Measurements from ENCODE around the gene AHR. TPM values are rescaled to one million over a fixed set of nuclear protein-coding genes. Genes with fewer than 3 reads are reported as not detected.
A peak's percentile ranks its signal among the peaks of the same experiment; 100 is the strongest.

Gene AHR
- 100 to 1,000 TPM; 103 to 349 (median 146) TPM for total RNA-seq

- Histone ChIP-seq H3K36me3 (peaks cover 3% of the 10 kb centered on the region), H3K9me3 (no peaks in the 10 kb centered on the region), H3K27ac (peak within 1 kb of the TSS; percentile 95 to 98), H3K4me1 (no peaks in the 10 kb centered on the region), H3K4me3 (peak within 1 kb of the TSS; percentile 91 to 100 (median 93)), H3K27me3 (no peaks in the 10 kb centered on the region)
- TF ChIP-seq POLR2AphosphoS5 (IDR thresholded peaks at IDR 0.05) (peak; percentile 76 to 89 (median 83)), POLR2A (IDR thresholded peaks at IDR 0.05) (peak; percentile 89), CTCF (IDR thresholded peaks at IDR 0.05) (no peak)
- DNase-seq (ENCODE audit: low spot score in 2 of 2) = peak; percentile 94 to 95
- intact Hi-C loops (cut with DNase I; ENCODE audit: low total_unique reads) = loop anchor here (10.0 kb wide), 1 partner anchor 313 kb away; no protein-coding TSS in a partner anchor
Observed at GRCh38 chr7:17298102-17298839, at the start of gene AHR. TSS of gene AHR (plus strand) at chr7:17298652. CDS start at chr7:17299265, 613 bp downstream.

GRCh38 chr7:17253885-17254284 lies 44.6 kb upstream of the AHR start:
- no peaks in the 10 kb centered on the region for H3K36me3 ChIP-seq
- H3K27ac ChIP-seq = no peak overlapping the region
- DNase-seq (ENCODE audit: low spot score in 2 of 2) = no peak
- TF ChIP-seq CTCF (IDR thresholded peaks at IDR 0.05) (no peak), POLR2A (IDR thresholded peaks at IDR 0.05) (no peak), POLR2AphosphoS5 (IDR thresholded peaks at IDR 0.05) (no peak)
- intact Hi-C loops (cut with DNase I; ENCODE audit: low total_unique reads) = loop anchor here (5.0 kb wide), 1 partner anchor 307 kb away; no protein-coding TSS in a partner anchor
- no peak overlapping the region for H3K4me3 ChIP-seq
- H3K9me3 ChIP-seq = no peaks in the 10 kb centered on the region
- no peaks in the 10 kb centered on the region for H3K4me1 ChIP-seq
- H3K27me3 ChIP-seq = no peaks in the 10 kb centered on the region

- H3K36me3 ChIP-seq = no peaks in the 10 kb centered on the region
- TF ChIP-seq CTCF (IDR thresholded peaks at IDR 0.05) (no peak), POLR2AphosphoS5 (IDR thresholded peaks at IDR 0.05) (no peak), POLR2A (IDR thresholded peaks at IDR 0.05) (no peak)
- H3K4me3 ChIP-seq = no peak overlapping the region
- no peak overlapping the region for H3K27ac ChIP-seq
- no peaks in the 10 kb centered on the region for H3K4me1 ChIP-seq
- intact Hi-C loops (cut with DNase I; ENCODE audit: low total_unique reads) = no loop called here
- DNase-seq (ENCODE audit: low spot score in 2 of 2) = no peak
- H3K9me3 ChIP-seq = no peaks in the 10 kb centered on the region
- H3K27me3 ChIP-seq = no peaks in the 10 kb centered on the region
Observed at GRCh38 chr7:17255926-17256325, 42.5 kb upstream of the AHR start.

GRCh38 chr7:17256375-17256774 lies 42.1 kb upstream of the AHR start:
- Histone ChIP-seq H3K36me3 (no peaks in the 10 kb centered on the region), H3K4me3 (no peak overlapping the region), H3K9me3 (no peaks in the 10 kb centered on the region), H3K27me3 (no peaks in the 10 kb centered on the region), H3K4me1 (no peaks in the 10 kb centered on the region), H3K27ac (no peak overlapping the region)
- intact Hi-C loops (cut with DNase I; ENCODE audit: low total_unique reads) = no loop called here
- no peak for DNase-seq (ENCODE audit: low spot score in 2 of 2)
- TF ChIP-seq POLR2AphosphoS5 (IDR thresholded peaks at IDR 0.05) (no peak), POLR2A (IDR thresholded peaks at IDR 0.05) (no peak), CTCF (IDR thresholded peaks at IDR 0.05) (no peak)

- H3K4me3 ChIP-seq = no peak overlapping the region
- no peak overlapping the region for H3K27ac ChIP-seq
- H3K36me3 ChIP-seq = no peaks in the 10 kb centered on the region
- TF ChIP-seq POLR2AphosphoS5 (IDR thresholded peaks at IDR 0.05) = no peak
- TF ChIP-seq CTCF (IDR thresholded peaks at IDR 0.05) = no peak
- no peak for TF ChIP-seq POLR2A (IDR thresholded peaks at IDR 0.05)
- no peak for DNase-seq (ENCODE audit: low spot score in 2 of 2)
- H3K9me3 ChIP-seq = peaks cover 14 to 23% of the 10 kb centered on the region in 2 donors
- intact Hi-C loops (cut with DNase I; ENCODE audit: low total_unique reads) = no loop called here
- H3K27me3 ChIP-seq = no peaks in the 10 kb centered on the region
- H3K4me1 ChIP-seq = no peaks in the 10 kb centered on the region
Observed at GRCh38 chr7:17266565-17266964, 31.9 kb upstream of the AHR start.
